Testis (tissue), 2 donors: Measurements from ENCODE around the gene METTL16.

ENCODE experiments used
- POLR2A ChIP-seq: fragments of 450-650 bp; IDR thresholded peaks from one replicate; pipeline ENCODE4 v1.6.1; 2017; ENCODE audit warnings: antibody characterized with exemption, mild to moderate bottlenecking, moderate library complexity
- TF ChIP-seq, protein P1 (sequence below), 3 experiments: fragments of 450-650 bp in 2 of 3; fragments of 200-600 bp in 1 of 3; sonication (generic) in 1 of 3; IDR thresholded peaks; one replicate each; pipeline ENCODE4 v1.5.1; 2016 to 2019; ENCODE audit warnings: antibody characterized with exemption in 3 of 3, mild to moderate bottlenecking in 2 of 3, moderate library complexity in 1 of 3

- TF ChIP-seq POLR2A: no peak
- TF ChIP-seq, protein P1, sequence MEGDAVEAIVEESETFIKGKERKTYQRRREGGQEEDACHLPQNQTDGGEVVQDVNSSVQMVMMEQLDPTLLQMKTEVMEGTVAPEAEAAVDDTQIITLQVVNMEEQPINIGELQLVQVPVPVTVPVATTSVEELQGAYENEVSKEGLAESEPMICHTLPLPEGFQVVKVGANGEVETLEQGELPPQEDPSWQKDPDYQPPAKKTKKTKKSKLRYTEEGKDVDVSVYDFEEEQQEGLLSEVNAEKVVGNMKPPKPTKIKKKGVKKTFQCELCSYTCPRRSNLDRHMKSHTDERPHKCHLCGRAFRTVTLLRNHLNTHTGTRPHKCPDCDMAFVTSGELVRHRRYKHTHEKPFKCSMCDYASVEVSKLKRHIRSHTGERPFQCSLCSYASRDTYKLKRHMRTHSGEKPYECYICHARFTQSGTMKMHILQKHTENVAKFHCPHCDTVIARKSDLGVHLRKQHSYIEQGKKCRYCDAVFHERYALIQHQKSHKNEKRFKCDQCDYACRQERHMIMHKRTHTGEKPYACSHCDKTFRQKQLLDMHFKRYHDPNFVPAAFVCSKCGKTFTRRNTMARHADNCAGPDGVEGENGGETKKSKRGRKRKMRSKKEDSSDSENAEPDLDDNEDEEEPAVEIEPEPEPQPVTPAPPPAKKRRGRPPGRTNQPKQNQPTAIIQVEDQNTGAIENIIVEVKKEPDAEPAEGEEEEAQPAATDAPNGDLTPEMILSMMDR (IDR thresholded peaks at IDR 0.05): no peak
Observed at GRCh38 chr17:2395258-2396181, 116.2 kb downstream of the METTL16 start.
